ENCODE results near the gene DHCR24. TPM values are rescaled to one million over a fixed set of nuclear protein-coding genes. Genes with fewer than 3 reads are reported as not detected.

Gene DHCR24
- total RNA-seq, 4 donors from 2014 or later = 148 to 231 (median 219) TPM

- DNase-seq (ENCODE audit: low spot score in 2 of 2) = no peak
- Histone ChIP-seq H3K4me3 (no peak overlapping the region), H3K9me3 (peaks cover 0 to 9% (median 0%) of the 10 kb centered on the region in 4 donors), H3K27me3 (no peaks in the 10 kb centered on the region), H3K27ac (no peak overlapping the region), H3K4me1 (peaks cover 0 to 8% (median 4%) of the 10 kb centered on the region in 4 donors), H3K36me3 (peaks cover 0 to 53% (median 0%) of the 10 kb centered on the region in 3 donors)
- no peak for TF ChIP-seq POLR2A (IDR thresholded peaks at IDR 0.05)
- no peak for TF ChIP-seq EP300 (IDR thresholded peaks at IDR 0.05)
- TF ChIP-seq, protein P1, sequence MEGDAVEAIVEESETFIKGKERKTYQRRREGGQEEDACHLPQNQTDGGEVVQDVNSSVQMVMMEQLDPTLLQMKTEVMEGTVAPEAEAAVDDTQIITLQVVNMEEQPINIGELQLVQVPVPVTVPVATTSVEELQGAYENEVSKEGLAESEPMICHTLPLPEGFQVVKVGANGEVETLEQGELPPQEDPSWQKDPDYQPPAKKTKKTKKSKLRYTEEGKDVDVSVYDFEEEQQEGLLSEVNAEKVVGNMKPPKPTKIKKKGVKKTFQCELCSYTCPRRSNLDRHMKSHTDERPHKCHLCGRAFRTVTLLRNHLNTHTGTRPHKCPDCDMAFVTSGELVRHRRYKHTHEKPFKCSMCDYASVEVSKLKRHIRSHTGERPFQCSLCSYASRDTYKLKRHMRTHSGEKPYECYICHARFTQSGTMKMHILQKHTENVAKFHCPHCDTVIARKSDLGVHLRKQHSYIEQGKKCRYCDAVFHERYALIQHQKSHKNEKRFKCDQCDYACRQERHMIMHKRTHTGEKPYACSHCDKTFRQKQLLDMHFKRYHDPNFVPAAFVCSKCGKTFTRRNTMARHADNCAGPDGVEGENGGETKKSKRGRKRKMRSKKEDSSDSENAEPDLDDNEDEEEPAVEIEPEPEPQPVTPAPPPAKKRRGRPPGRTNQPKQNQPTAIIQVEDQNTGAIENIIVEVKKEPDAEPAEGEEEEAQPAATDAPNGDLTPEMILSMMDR (IDR thresholded peaks at IDR 0.05) = no peak
- WGBS, 2 donors = 80 to 84% methylated on average over 5 of the region's 5 CpGs
Observed at GRCh38 chr1:54845772-54846171, 41.2 kb downstream of the DHCR24 start.

DNA sequence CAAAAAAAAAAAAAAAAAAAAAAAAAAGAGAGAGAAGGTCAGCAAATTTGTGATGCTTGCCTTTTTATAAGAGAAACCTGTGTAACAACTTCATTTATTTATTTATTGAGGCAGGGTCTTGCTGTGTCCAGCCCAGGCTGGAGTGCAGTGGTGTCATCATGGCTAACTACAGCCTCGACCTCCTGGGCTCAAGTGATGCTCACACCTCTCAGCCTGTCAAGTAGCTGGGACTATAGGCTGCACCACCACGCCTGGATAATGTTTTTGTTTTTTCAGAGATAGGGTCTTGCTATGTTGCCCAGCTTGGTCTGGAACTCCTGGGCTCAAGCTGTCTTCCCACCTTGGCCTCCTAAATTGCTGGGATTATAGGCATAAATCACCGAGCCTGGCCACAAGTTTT lies 42.4 kb downstream of the DHCR24 start:
- Histone ChIP-seq H3K4me3 (no peak overlapping the region), H3K27ac (no peak overlapping the region), H3K9me3 (peaks cover 0 to 9% (median 0%) of the 10 kb centered on the region in 4 donors), H3K36me3 (peaks cover 0 to 41% (median 0%) of the 10 kb centered on the region in 3 donors), H3K4me1 (no peaks in the 10 kb centered on the region), H3K27me3 (no peaks in the 10 kb centered on the region)
- TF ChIP-seq POLR2A (IDR thresholded peaks at IDR 0.05) = no peak
- TF ChIP-seq, protein P1 (IDR thresholded peaks at IDR 0.05) = no peak
- no peak for DNase-seq (ENCODE audit: low spot score in 2 of 2)
- WGBS, 2 donors = 84 to 86% methylated on average over 3 of the region's 3 CpGs

GRCh38 chr1:54843449-54843848 lies 43.5 kb downstream of the DHCR24 start:
- no peaks in the 10 kb centered on the region for H3K27me3 ChIP-seq
- peaks cover 0 to 30% (median 0%) of the 10 kb centered on the region in 3 donors for H3K36me3 ChIP-seq
- WGBS, 2 donors = 80 to 96% methylated on average over 5 of the region's 5 CpGs
- TF ChIP-seq, protein P1 (IDR thresholded peaks at IDR 0.05) = no peak
- TF ChIP-seq POLR2A (IDR thresholded peaks at IDR 0.05) = no peak
- no peak for TF ChIP-seq EP300 (IDR thresholded peaks at IDR 0.05)
- H3K4me3 ChIP-seq = no peak overlapping the region
- no peak for DNase-seq (ENCODE audit: low spot score in 2 of 2)
- H3K27ac ChIP-seq = no peak overlapping the region
- no peaks in the 10 kb centered on the region for H3K4me1 ChIP-seq
- H3K9me3 ChIP-seq = peaks cover 0 to 14% (median 0%) of the 10 kb centered on the region in 4 donors

GRCh38 chr1:54842963-54843362 lies 44.0 kb downstream of the DHCR24 start:
- DNase-seq (ENCODE audit: low spot score in 2 of 2) = no peak
- Histone ChIP-seq H3K27me3 (no peaks in the 10 kb centered on the region), H3K36me3 (peaks cover 0 to 25% (median 0%) of the 10 kb centered on the region in 3 donors), H3K4me3 (no peak overlapping the region), H3K4me1 (no peaks in the 10 kb centered on the region), H3K27ac (no peak overlapping the region), H3K9me3 (peaks cover 0 to 16% (median 0%) of the 10 kb centered on the region in 4 donors)
- 76% methylated on average over 9 of the region's 9 CpGs for WGBS, 2 donors
- TF ChIP-seq, protein P1 (IDR thresholded peaks at IDR 0.05) = no peak
- TF ChIP-seq POLR2A (IDR thresholded peaks at IDR 0.05) = no peak
- no peak for TF ChIP-seq EP300 (IDR thresholded peaks at IDR 0.05)

- TF ChIP-seq, protein P1 (IDR thresholded peaks at IDR 0.05) = no peak
- TF ChIP-seq POLR2A (IDR thresholded peaks at IDR 0.05) (no peak), EP300 (IDR thresholded peaks at IDR 0.05) (no peak)
- Histone ChIP-seq H3K9me3 (peaks cover 0 to 16% (median 0%) of the 10 kb centered on the region in 4 donors), H3K36me3 (peaks cover 0 to 19% (median 0%) of the 10 kb centered on the region in 3 donors), H3K27me3 (no peaks in the 10 kb centered on the region), H3K4me1 (no peaks in the 10 kb centered on the region), H3K4me3 (no peak overlapping the region), H3K27ac (no peak overlapping the region)
- no peak for DNase-seq (ENCODE audit: low spot score in 2 of 2)
- 85 to 91% methylated on average over 10 of the region's 10 CpGs for WGBS, 2 donors
Observed at GRCh38 chr1:54842206-54842915, 44.6 kb downstream of the DHCR24 start.
